Central memory CD4-positive, alpha-beta T cell (primary cell): ENCODE data around the gene RIMKLB.
"Not testable (repeated sequence)": the region's sequence is repeated elsewhere in the genome, so short reads cannot be mapped to it uniquely, and the experiment has no call there.

Experiments used
- DNase-seq: peaks from one replicate; pipeline ENCODE4 v3.0.0; 2022

Gene RIMKLB

DNA sequence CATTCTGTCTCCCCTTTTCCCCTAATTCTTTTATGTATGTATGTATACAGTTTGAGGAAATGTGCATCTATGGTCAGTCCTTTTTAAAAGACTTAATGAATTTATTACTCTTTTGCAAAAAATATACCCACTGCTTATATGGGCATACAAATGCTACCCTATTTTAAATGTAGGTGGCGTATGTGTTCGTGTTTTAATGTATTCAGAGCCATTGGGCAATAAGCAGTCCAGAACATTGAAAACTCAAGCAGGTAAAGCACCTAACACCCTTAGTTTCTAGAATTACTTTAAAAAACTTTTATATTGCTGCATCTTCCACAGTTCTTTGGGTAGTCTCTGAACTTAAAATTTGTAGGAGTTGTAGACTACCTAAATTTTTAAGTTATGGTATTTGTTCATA is 82.1 kb downstream of the RIMKLB start:
- no peak for DNase-seq

DNA sequence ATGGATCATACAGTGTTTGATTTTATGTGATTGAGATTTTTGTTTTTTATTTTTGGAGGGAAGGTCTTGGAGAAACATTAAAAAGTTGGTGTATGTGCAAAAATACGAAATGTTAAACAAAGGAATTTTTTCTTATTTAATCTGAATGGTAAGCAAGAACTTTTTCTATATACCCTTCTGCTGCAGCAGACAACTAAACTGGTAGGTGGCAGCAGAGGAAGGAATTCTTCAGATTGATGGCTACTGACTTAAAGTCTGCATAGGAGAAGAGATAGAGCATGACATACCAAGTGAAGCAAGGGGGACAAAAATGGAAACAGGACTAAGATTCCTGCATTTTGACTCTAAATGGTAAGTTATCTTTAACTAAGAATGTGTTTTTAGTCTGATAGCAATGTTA is 82.6 kb downstream of the RIMKLB start:
- no peak for DNase-seq

DNA sequence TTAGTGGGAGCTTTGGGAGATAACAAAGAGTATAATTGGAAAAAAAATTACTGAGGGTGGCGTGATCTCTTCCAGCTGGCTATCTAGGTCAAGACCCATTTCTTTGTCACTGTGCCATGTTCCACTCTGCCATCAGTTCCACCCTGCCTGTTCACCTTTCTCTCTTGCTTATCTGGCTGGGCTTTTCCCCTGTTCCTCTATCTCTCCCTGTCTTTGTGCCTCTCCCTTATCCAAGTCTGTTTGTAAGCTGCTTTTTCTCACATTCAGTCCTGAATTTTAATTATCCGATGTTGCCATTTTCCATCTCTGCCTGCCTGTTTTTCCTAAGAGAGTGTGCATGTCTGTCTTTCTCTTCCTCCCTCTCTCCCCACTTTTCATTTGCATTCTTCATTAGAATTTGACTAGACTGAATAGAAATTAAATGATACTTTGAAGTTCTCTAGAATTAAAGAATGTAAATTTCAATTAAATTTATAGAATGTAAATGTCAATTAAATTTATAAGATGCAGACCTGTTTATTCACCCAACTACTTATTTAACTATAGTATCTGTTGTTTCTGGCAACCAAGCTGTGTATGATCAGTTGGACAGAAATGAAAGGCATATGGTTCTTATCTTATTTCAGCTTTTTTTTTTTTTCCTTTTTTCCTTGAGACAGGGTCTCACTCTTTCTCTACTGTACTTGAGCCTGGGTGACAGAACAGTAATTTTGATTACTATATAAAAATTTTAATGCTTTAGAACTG is 83.8 kb downstream of the RIMKLB start:
- DNase-seq = no peak

DNA sequence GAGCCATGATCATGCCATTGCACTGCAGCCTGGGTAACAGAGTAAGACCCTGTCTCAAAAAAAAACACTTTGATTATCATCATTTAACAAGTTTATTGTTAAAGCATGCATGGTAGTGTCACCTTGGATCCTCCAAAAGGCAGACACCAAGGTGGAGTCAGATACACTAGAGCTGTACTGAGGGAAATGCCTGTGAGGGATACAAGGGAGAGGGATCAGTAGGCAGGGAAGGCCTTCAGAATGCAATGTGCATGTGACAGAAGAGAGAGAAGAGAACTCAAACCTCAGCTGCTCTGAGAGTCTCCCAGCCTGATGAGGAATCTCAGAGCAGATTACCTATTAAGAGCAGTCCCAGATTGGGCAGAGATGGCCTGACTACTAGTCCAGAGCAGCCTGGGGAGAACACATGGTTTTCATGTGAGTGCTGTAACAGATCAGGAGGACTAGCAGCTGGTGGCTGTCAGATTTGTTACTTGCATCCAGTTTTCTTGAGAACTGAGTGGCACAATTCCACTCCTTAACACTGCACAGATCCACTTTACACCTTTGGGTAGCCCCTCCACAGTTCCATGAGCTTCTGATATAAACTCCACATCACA is 86.6 kb downstream of the RIMKLB start:
- no peak for DNase-seq

DNA sequence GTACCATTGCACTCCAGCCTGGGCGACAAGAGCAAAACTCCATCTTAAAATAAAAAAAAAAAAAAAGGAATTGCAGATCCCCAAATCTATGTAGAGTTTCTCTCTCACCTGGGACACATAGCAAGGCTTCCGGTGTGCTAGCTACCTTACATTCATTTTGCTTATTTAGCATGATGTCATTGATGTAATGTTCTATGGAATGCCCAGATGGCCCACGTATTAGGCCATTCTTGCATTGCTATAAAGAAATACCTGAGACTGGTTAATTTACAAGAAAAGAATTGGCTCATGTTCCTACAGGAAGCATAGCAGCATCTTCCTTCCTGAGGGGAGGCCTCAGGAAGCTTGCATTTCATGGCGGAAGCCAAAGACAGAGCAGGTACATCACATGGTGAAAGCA is 87.7 kb downstream of the RIMKLB start:
- DNase-seq = no peak

DNA sequence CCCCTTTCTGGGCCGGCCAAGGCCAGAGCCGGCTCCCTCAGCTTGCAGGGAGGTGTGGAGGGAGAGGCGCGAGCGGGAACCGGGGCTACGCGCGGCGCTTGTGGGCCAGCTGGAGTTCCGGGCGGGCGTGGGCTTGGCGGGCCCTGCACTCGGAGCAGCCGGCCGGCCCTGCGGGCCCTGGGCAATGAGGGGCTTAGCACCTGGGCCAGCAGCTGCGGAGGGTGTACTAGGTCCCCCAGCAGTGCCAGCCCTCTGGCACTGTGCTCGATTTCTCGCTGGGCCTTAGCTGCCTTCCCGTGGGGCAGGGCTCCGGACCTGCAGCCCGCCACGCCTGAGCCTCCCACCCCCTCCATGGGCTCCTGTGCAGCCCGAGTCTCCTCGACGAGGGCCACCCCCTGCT is 89.4 kb downstream of the RIMKLB start:
- DNase-seq = not testable (repeated sequence)

DNA sequence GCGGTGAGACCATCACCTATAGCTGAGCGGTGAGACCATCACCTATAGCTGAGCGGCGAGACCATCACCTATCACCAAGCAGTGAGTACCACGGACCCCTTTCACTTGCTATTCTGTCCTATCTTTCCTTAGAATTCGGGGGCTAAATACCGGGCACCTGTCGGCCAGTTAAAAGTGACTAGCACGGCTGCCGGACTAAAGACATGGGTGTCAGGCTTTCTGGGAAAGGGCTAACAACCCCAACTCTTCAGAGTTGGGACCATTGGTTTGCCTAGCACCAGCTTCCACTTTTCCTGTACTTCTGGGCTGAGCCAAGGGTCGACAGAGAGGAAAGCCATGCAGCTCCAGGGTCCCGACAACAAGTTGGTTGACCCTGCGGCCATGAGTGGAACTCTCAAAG is 90.9 kb downstream of the RIMKLB start:
- not testable (repeated sequence) for DNase-seq

DNA sequence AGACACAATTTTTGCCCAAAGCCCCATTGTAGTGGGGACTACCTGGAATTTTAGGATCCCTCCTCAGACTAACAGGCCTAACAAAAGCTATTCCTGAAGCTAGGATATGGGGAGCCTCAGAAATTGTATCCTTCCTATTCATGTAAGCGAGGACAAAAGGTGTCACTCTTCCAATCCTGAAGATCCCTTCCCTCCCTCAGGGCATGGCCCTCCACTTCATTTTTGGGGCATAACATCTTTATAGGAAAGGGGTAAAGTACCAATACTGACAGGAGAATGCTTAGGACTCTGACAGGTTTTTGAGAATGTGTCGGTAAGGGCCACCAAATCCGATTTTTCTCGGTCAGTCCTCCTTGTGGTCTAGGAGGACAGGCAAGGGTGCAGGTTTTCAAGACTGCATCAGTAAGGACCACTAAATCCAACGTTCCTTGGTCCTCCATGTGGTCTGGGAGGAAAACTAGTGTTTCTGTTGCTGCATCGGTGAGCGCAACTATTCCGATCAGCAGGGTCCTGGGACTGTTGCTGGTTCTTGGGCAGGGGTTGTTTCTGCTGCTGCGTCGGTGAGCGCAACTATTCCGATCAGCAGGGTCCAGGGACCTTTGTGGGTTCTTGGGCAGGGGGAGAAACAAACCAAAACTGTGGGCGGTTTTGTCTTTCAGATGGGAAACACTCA is 91.7 kb downstream of the RIMKLB start:
- DNase-seq = not testable (repeated sequence)

DNA sequence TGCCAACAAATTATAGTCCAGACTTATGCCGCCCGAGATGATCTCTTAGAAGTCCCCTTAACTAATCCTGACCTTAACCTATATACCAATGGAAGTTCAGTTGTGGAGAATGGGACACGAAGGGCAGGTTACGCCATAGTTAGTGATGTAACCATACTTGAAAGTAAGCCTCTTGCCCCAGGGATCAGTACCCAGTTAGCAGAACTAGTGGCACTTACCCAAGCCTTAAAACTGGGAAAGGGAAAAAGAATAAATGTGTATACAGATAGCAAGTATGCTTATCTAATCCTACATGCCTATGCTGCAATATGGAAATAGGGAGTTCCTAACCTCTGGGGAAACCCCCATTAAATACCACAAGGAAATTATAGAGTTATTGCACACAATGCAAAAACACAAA is 95.4 kb downstream of the RIMKLB start:
- not testable (repeated sequence) for DNase-seq

DNA sequence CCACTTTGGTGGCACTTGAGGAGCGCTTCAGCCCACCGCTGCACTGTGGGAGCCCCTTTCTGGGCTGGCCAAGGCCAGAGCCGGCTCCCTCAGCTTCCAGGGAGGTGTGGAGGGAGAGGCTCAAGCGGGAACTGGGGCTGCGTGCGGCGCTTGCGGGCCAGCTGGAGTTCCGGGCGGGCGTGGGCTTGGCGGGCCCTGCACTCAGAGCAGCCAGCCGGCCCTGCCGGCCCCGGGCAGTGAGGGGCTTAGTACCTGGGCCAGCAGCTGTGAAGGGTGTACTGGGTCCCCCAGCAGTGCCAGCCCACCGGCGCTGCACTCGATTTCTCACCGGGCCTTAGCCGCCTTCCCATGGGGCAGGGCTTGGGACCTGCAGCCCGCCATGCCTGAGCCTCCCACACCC is 96.8 kb downstream of the RIMKLB start:
- DNase-seq = not testable (repeated sequence)

DNA sequence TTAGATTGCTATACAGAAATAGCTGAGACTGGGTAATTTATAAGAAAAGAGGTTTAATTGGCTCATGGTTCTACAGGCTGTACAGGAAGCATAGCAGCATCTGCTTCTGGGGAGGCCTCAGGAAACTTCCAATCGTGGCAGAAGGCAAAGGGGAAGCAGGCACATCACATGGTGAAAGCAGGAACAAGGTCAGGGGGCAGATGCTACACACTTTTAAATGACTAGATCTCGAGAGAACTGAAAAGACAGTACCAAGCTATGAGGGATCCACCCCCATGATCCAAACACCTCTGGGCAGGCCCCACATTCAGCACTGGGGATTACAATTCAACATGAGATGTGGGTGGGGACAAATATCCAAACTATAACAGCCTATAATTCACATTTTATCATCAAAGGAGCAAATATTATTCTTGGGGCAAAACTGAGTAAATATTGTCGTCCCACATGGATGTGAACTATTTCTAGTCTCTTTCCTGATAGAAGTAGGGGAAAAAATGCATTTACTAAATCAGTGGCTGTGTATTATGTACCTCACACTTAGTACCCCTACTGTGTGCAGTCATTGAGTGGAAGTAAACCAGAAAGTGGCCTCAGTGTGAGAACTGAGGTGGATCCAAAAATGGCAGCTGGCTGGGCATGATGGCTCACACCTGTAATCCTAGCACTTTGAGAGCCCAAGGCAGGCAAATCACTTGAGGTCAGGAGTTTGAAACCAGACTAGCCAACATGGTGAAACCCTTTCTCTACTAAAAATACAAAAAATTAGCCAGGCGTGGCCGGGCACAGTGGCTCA is 99.2 kb downstream of the RIMKLB start:
- no peak for DNase-seq

DNA sequence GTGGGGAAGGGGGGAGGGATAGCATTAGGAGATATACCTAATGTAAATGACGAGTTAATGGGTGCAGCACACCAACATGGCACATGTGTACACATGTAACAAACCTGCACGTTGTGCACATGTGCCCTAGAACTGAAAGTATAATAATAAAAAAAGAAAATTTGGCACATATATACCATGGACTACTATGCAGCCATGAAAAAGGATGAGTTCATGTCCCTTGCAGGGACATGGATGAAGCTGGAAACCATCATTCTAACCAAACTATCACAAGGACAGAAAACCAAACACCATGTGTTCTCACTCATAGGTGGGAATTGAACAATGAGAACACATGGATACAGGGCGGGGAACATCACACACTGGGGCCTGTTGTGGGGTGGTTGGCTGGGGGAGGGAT is 103.4 kb downstream of the RIMKLB start:
- not testable (repeated sequence) for DNase-seq

DNA sequence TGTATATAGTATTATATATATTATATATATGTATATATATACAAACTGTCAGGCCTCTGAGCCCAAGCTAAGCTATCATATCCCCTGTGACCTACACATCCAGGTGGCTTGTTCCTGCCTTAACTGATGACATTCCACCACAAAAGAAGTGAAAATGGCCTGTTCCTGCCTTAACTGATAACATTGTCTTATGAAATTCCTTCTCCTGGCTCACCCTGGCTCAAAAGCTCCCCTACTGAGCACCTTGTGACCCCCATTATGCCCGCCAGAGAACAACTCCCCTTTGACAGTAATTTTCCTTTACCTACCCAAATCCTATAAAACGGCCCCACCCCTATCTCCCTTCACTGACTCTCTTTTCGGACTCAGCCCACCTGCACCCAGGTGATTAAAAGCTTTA is 107.0 kb downstream of the RIMKLB start:
- not testable (repeated sequence) for DNase-seq

DNA sequence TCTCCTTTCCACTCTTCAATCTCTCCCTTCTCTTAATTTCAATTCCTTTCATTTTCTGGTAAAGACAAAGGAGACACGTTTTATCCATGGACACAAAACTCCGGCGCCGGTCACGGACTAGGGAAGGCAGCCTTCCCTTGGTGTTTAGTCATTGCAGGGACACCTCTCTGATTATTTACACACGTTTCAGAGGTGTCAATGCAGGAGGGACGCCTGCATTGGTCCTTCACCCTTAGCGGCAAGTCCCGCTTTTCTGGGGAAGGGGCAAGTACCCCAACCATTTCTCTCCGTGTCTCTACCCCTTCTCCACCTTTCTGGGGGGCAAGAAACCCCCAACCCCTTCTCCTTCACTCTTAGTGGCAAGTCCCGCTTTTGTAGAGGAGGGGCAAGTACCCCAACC is 107.7 kb downstream of the RIMKLB start:
- DNase-seq = not testable (repeated sequence)

DNA sequence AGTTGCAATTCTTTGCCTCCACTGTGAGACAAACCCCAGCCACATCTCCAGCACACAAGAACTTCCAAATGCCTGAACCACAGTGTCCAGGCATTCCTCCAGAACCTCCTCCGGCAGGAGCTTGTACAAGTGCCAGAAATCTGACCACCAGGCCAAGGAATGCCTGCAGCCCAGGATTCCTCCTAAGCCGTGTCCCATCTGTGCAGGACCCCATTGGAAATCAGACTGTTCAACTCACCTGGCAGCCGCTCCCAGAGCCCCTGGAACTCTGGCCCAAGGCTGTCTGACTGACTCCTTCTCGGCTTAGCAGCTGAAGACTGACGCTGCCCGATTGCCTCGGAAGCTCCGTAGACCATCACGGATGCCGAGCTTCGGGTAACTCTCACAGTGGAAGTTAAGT is 109.3 kb downstream of the RIMKLB start:
- not testable (repeated sequence) for DNase-seq

DNA sequence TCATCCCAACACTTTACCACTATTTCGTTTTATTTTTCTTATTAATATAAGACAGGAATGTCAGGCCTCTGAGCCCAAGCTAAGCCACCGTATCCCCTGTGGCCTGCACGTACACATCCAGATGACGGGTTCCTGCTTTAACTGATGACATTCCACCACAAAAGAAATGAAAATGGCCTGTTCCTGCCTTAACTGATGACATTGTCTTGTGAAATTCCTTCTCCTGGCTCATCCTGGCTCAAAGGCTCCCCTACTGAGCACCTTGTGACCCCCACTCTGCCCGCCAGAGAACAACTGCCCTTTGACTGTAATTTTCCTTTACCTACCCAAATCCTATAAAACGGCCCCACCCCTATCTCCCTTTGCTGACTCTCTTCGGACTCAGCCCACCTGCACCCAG is 112.3 kb downstream of the RIMKLB start:
- not testable (repeated sequence) for DNase-seq

DNA sequence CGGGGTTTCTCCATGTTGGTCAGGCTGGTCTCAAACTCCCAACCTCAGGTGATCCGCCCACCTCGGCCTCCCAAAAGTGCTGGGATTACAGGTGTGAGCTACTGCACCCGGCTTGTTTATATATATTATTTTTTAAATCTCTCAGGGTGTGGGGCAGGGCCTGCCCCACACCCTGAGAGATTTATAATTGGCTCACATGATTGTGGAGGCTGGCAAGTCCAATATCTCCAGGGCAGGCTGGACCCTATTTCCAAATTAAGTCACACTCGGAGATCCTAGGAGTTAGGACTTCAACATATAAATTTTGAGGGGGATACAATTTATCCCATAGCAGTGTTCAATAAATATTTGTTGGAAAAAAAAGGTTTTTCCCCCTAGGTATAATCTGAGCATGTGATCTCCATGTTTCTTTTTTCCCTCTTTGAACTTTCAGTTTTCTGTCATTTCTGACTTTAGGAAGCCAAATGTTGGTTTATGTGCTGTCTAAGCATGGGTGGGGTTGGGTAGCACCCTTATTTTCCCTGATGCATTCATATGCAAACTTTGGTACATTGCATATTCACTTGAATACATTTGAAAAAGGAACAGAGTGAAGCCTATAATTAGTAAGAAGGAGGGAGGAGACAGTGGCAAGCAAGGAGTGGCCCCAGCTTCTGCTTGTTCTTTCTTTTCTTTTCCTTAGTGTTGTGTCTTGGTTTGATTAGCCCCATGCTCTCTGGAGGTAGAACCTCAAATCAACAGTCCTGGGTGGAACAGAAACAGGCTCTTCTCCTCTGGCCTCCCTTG is 116.0 kb downstream of the RIMKLB start:
- no peak for DNase-seq

DNA sequence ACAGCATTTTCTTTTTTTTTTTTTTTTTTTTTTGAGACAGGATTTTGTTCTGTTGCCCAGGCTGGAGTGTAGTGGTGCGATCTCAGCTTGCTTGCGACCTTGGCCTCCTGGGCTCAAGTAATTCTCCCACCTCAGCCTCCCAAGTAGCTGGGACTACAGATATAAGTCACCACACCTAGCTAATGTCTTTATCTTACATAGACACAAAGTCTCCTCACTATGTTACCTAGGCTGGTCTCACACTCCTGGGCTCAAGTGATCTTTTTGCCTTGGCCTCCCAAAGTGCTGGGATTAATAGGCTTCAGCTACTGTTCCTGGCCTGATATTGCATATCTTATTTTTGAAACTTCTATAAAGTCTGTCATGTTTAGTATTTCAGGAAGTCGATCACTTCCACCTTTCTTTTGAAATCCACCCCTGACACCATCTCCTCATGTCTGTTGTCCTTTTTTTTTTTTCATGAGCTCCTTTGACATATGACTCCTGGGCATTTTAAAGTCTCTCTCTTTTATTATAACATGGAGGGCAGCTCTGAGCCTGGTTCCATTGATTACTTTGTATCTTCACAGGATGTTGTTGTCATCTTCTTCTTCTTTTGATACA is 118.8 kb downstream of the RIMKLB start:
- DNase-seq = no peak

DNA sequence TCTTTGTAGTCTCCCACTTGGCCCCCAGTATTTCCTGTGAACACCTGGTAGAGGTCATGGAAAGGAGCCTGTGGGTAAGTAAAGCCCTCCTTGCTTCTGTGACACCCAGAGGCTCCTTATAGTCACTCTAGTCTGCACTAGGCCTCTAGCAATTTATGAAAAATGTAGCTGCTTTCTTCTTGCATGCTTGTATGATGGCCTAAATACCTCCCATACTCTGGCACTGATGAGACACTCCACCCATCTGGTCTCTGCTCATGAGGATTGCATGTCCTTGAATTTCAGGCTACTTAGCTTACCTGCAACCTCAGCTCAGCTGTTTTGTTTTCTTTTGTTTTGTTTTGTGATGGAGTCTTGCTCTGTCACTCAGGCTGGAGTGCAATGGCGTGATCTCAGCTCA is 120.1 kb downstream of the RIMKLB start:
- DNase-seq = no peak

DNA sequence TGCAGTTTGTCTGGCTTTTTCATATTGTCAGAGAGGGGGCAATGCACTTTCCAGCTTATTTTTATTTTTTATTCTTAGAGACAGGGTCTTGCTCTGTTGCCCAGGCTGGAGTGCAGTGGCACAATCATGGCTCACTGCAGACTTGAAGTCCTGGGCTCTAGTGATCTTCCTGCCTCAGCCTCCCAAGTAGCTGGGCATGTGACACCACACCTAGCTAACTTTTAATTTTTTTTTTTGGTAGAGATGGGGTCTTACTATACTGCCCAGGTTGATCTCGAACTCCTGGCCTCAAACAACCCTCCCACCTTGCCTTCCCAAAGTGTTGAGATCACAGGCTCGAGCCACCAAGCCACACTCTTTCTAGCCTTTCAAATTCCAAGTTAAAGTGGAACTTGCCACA is 120.7 kb downstream of the RIMKLB start:
- no peak for DNase-seq

DNA sequence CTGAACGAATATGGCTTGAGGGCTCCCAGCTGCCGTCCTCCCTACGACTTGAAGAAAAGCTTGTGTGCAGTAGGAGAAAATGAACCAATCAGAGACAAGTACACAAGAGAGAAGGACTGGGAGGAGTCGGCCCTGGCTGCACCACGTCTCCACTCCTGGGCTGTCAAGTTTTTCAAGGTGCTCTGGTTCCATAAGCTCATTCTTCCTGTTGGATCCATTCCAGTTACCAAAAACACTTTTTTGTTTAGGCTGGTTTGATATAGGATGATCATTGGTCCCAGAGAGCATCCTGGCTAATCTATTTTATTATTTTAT is 121.8 kb downstream of the RIMKLB start:
- DNase-seq = no peak
